Measurements from ENCODE around the gene INS.

Gene INS

DNA sequence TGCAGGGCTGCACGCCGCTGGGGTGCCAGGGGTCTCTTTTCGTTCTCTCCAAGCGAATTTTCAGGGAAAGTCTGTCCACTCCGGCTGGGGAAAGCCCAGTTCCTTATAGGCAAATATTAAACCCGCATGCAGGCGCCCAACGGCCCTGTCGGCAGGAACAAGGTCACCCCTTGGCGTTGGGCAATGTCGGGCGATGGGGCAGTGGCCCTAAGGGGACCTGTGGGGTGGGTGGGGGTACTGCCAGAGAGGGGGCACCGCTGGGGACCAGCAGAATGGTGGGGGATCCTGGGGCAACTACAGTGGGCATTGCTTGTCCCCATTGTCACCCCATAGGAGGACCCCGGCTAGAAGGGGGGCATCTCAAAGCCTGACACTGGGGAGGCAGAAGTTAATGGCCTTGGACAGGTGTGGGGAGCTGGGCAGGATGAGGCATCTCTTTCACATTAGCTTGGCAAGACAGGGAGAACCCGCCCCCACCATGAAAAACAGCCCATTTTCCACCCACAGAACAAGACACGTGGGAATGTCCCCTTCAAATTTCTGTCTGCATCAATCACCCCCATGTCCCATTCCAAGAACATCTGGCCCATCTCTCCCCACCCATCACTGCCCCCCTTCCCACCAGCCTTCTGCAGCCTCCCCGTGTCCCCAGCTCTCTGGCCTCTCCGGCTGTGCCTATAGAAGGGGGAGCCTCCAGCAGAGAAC, 16.3 kb downstream of the INS start:
- no peak for DNase-seq (ENCODE audit: low read depth)

DNA sequence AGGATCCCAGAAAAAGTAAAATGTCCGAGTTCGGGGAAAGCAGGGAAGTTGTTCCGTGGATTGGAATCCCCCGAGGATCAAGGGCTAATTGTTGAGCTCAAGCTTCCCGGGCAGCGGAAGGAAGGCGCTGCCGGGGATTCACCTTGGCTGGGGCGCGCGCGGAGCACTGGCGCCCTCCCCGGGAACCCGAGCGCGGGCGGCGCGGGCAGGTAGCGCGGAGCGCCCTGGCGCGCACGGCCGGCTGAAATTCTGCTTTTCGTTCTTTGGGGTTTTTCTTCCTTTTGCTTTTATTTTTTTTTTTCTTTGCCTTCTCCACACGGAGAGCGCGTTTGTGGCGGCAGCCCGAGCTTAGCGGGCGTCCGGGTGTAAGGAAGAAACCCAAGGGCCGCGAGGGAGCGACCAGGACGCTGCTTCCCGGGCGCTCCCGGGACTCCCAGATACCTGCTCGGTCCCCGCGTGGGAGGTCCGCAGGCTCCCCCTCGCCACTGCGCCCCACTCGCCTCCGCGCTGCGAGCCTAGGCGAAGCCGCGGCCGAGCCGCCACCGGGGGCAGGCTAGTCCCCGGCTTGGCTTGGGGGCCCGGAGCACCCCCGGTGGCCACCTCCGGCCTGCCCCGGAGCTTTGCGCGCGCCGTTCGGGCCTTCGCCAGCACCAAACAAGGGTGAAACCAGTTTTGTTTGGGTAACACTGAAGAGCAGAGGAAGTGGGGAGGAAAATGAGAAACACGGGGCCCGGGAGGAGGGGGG, 17.0 kb downstream of the INS start:
- no peak for DNase-seq (ENCODE audit: low read depth)

GRCh38 chr11:2143477-2143798, 17.6 kb downstream of the INS start:
- no peak for DNase-seq (ENCODE audit: low read depth)

GRCh38 chr11:2142762-2143202, 18.2 kb downstream of the INS start:
- peak; percentile 62 for DNase-seq (ENCODE audit: low read depth)

GRCh38 chr11:2142300-2142759, 18.7 kb downstream of the INS start:
- peak; percentile 67 for DNase-seq (ENCODE audit: low read depth)

DNA sequence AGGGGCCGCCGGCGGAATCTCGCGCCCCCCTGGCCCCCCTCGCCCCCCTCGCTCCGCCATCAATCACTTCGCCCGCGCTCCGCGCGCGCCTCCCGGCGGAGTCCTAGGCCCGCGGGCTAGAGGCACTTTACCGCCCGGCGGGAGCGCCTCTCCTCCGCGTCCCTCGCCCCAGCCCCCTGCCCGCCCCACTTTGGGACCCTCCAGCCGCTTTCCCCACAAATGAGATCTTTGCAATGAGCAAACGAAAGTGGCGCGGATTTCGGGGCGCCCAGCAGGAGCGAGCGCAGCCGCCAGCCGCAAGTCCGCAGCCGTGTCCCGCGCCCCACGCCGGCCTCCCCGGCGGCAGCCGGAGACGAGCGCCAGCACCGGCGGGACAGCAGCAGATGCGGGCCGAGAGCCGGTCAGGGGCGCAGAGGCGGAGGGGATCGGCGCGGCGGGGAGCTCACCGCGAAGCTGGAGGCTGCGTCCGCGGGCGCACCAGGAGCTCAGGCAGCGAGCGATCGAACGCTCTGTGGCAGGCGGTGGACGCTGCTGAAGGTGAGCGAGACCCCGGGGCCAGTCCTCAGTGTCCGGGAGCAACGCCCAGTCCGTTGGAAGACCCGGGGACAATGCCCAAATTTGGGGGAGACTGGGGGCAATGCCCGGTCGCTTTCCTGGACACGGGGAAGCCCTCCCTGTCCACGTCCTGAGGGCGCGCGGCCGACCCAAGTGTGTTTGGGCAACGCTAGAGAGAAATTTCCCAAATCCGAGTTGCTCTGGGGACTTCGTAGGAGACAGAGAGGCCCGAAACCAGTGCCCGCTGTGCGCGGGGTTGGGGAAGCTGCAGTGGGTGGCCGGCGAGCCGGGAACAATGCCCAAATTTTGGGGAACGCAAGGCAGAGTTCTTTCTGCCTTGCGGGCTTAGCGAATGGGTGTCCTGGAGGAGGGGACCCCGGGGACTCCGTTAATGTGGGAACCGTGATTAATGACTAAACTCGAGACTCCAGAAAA, 20.3 kb downstream of the INS start:
- no peak for DNase-seq (ENCODE audit: low read depth)

- DNase-seq (ENCODE audit: low read depth) = no peak
These were observed 21.2 kb downstream of the INS start for GRCh38 chr11:2139621-2140337.

GRCh38 chr11:2139123-2139521, 21.9 kb downstream of the INS start, which contains the start of gene IGF2:
Gene IGF2, minus strand, starts transcription at chr11:2139389. Its CDS starts 3,866 bp downstream, at chr11:2135523.
- peak; percentile 60 for DNase-seq (ENCODE audit: low read depth)

DNA sequence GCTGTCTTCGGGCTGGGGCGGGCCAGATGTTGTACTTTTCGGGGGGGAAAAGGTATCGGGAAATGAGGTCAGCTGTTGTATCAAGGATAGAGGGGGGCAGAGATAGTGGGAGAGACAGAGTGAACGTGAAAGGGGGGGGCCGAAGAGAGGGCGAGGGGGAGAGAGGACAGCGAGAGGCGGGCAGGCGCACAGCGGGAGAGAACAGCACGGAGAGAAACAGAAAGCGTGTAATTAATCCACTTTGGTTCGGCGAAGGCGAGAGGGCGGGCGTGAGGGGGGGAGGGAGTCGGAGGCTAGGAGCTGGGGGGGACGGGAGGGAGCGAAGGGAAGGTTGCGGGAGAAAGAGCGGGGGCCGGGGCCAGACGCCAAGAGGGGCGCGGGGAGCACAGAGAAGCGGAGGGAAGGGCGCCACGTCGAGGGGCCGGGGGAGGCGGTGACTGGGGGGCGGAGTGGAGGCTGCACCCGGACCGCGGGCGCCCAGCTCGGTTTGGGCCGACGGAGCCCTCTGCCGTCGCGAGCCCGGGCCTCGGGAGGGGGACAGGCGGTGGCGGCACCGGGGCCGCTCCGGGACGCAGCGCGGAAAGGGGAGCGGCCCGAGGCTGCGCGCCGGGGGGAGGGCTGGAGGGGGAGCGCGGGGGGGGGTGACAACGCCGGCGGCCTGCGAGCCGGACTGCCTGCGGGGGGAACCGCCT, 22.4 kb downstream of the INS start:
- DNase-seq (ENCODE audit: low read depth) = peak; percentile 48

DNA sequence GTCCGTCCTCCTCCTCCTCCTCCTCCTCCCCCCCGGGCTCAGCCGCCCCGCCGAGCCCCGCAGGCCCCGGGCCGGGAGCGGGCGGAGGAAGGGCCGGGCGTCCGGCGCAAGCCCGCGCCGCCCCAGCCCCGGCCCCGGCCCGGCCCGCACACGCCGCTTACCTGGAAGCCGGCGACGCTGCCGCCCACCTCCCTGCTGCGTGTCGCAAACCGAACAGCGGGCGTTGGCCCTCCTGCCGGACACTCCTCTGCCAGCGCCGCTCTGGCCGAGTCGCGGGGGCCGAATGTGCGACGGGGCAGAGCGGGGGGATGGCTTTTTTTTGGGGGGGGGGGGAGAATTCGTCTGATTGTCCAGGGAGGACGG, 23.0 kb downstream of the INS start:
- no peak for DNase-seq (ENCODE audit: low read depth)

GRCh38 chr11:2137202-2138067, 23.6 kb downstream of the INS start:
- DNase-seq (ENCODE audit: low read depth) = peak; percentile 93

GRCh38 chr11:2136952-2137201, 24.1 kb downstream of the INS start:
- no peak for DNase-seq (ENCODE audit: low read depth)

GRCh38 chr11:2136209-2136951, 24.6 kb downstream of the INS start:
- DNase-seq (ENCODE audit: low read depth) = no peak

DNA sequence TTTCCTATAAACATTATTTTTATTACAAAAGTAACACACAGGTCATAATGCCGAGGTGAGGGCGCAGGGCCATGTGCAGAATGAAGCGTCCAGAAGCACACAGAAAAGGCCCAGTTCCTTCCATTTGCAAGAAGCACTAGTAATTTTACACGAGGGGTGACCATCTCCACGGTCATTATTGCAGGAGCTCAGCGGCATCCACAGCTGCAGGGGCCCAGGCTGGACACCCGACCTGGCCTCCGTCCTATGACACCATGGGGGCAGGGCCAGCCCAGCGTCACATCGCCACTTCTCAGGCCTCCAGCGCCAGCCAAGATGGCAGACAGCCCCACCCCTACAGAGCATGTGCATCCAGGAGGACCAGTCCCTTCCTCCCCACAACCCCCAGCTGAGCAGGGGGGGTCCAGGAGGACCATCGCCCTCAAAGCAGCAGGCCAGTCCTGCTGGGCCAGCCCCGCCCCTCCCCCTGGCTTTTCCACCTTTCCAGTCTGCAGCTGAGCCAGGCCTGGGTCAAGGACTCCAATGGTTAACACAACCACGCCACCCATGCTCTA, 25.3 kb downstream of the INS start:
- DNase-seq (ENCODE audit: low read depth) = no peak

DNA sequence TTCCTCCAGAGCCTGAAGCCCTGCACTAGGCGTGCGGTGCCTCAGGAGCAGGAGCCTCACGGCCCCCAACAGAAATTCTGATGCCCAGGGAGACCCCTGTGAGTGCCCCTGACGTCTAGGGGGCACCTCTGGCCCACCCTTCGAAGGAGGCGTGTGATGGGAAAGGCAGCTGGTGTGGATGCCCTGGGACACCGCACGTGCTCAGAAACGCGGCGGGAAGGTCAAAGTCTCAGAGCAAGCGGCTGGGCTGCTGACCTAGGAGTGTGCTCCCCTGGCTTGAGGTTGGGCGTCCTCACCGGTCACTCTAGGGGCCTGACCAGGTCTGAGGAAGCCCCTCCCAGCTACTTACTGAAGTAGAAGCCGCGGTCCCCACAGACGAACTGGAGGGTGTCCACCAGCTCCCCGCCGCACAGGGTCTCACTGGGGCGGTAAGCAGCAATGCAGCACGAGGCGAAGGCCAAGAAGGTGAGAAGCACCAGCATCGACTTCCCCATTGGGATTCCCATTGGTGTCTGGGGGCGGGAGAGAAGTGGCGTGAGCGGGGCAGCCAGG, 25.9 kb downstream of the INS start:
- DNase-seq (ENCODE audit: low read depth) = no peak

DNA sequence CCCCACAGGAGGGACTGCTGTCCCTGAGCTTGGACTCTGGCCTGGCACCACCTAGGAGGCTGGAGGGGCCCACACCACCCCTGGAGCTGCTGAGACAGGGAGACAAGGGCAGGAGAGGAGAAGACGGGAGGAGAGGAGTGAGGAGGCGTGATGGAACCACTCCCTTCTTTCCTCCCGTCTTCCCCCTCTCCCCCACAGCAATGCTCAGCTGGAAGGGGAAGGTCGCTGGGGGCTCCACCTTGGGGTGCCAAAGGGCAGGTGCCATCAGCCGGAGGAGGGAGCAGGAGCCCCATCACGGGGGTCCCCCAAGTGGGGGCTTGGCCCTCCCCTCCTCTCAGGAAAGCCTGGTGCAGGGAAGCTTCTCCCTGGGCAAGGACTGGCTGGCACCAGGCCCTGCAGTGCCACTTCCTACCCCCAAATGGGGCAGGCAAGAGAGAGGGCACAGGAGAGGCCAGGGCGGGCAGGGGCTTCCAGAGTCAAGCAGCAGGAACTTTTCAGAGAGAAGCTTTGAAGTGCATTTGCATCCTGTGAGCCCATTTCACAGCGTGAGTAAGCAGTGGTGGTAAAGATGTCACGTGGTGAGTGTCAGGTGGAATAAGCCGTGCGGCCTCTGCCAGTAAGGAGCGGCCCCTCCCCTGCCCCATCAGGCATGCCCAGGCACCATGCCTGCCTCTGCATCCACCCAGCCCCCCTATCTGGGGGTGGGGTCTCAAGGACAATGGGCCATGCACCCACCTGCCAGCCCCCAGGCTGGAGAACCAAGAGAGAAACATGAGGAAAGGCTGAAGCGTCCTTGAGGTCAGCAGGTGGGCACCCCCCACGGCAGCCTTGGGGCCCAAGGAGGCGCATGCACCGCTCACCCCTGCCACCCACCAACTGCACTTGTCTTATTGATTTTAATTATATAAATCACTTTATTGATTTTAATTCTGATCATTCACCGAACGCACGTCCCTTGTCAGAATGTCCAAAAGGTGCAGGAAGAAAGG, 26.7 kb downstream of the INS start:
- DNase-seq (ENCODE audit: low read depth) = no peak

DNA sequence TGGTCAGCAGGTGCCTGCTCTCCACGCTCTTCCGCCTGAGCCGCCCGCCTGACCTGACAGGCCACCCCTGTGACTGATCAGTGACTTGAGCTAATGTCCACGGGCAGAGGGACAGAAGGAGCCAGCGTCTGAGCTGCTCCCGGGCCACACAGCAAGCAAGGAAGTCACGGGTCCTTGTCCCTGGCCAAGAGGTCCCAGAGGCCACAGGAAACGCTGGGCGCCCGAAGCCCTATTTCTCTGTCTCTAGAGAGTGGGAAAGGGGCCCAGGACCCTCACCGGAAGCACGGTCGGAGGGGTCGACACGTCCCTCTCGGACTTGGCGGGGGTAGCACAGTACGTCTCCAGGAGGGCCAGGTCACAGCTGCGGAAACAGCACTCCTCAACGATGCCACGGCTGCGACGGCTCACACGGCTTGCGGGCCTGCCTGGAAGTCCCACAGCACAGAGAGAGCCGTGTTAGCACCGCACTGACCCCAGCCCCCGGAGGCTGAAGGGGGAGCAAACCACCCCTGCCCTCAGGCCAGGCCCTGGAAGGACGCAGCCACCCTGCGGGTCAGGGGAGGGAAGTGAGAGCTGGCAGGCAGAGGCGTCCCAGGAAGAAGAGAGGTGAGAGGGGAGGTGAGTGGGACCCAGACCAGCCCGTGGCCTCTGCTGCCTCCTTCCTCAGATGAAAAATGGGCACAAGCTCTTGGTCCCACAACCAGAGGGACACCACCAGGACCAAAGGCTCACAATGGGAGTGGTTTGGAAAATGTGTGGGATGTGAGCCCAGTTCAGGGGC, 27.6 kb downstream of the INS start:
- no peak for DNase-seq (ENCODE audit: low read depth)

Data from amniotic epithelial cell (primary cell).